ENCODE measurements around the gene NACC2.

- TF ChIP-seq, protein P1, sequence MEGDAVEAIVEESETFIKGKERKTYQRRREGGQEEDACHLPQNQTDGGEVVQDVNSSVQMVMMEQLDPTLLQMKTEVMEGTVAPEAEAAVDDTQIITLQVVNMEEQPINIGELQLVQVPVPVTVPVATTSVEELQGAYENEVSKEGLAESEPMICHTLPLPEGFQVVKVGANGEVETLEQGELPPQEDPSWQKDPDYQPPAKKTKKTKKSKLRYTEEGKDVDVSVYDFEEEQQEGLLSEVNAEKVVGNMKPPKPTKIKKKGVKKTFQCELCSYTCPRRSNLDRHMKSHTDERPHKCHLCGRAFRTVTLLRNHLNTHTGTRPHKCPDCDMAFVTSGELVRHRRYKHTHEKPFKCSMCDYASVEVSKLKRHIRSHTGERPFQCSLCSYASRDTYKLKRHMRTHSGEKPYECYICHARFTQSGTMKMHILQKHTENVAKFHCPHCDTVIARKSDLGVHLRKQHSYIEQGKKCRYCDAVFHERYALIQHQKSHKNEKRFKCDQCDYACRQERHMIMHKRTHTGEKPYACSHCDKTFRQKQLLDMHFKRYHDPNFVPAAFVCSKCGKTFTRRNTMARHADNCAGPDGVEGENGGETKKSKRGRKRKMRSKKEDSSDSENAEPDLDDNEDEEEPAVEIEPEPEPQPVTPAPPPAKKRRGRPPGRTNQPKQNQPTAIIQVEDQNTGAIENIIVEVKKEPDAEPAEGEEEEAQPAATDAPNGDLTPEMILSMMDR (IDR thresholded peaks at IDR 0.05): no peak
- TF ChIP-seq POLR2AphosphoS5 (IDR thresholded peaks at IDR 0.05): no peak
- TF ChIP-seq POLR2A (IDR thresholded peaks at IDR 0.05; ENCODE audit: low read depth): no peak
These were observed 126.5 kb downstream of the NACC2 start for GRCh38 chr9:135968601-135969000.

Data from esophagus muscularis mucosa (tissue), 3 donors.